Kidney epithelial cell (primary cell): ENCODE results near the gene NEK11. TPM values are rescaled to one million over a fixed set of nuclear protein-coding genes. Genes with fewer than 3 reads are reported as not detected.

Source experiments
- DNase-seq: peaks from one replicate; pipeline ENCODE4 v3.0.0-alpha.2; 2010; ENCODE audit warnings: low read depth
- H3K27me3 ChIP-seq: 2 replicates; pipeline ENCODE4 v1.6.0; 2011; ENCODE audit warnings: low read length; ENCODE audit not compliant: control insufficient read depth, insufficient read depth
- H3K36me3 ChIP-seq: 2 replicates; pipeline ENCODE4 v1.5.1; 2011; ENCODE audit warnings: low read length; ENCODE audit not compliant: control insufficient read depth, insufficient read depth
- H3K4me3 ChIP-seq: 2 replicates; pipeline ENCODE4 v1.5.1; 2011; ENCODE audit warnings: low read depth, mild to moderate bottlenecking, control low read depth, low read length
- CTCF ChIP-seq: IDR thresholded peaks from 2 replicates; pipeline ENCODE4 v1.5.1; 2011; ENCODE audit warnings: mild to moderate bottlenecking, moderate library complexity, low read length, control low read depth, inconsistent platforms; ENCODE audit not compliant: insufficient read depth, poor library complexity, severe bottlenecking
- total RNA-seq: library from RNA; depleted of rRNA; stranded (reverse); fragments of >200 nt; gene quantifications from 2 replicates; pipeline ENCODE4 v1.2.3, GENCODE V29; 2015

The NEK11 gene
- total RNA-seq, 1 donor from 2014 or later = 7.6 TPM

GRCh38 chr3:131047582-131047981, 20.9 kb downstream of the NEK11 start:
- no peak overlapping the region for H3K4me3 ChIP-seq
- DNase-seq = no peak
- no peaks in the 10 kb centered on the region for H3K36me3 ChIP-seq
- no peak for TF ChIP-seq CTCF
- H3K27me3 ChIP-seq = no peaks in the 10 kb centered on the region

- DNase-seq = no peak
- TF ChIP-seq CTCF = no peak
- H3K36me3 ChIP-seq = no peaks in the 10 kb centered on the region
These were observed 21.4 kb downstream of the NEK11 start for GRCh38 chr3:131048030-131048429.

GRCh38 chr3:131050001-131050400, 23.3 kb downstream of the NEK11 start:
- Histone ChIP-seq H3K27me3 (no peaks in the 10 kb centered on the region), H3K36me3 (no peaks in the 10 kb centered on the region), H3K4me3 (no peak overlapping the region)
- TF ChIP-seq CTCF = no peak
- DNase-seq = no peak

More at GRCh38 chr3:131048030-131048429, 21.4 kb downstream of the NEK11 start:
- H3K27me3 ChIP-seq = no peaks in the 10 kb centered on the region
- no peak overlapping the region for H3K4me3 ChIP-seq

- peak; percentile 14 for TF ChIP-seq CTCF
- DNase-seq = no peak
- Histone ChIP-seq H3K4me3 (no peak overlapping the region), H3K36me3 (no peaks in the 10 kb centered on the region), H3K27me3 (no peaks in the 10 kb centered on the region)
These were observed 26.6 kb downstream of the NEK11 start for GRCh38 chr3:131053043-131053859.

- no peaks in the 10 kb centered on the region for H3K36me3 ChIP-seq
These were observed 41.3 kb downstream of the NEK11 start for GRCh38 chr3:131067983-131068382.

More at GRCh38 chr3:131067983-131068382, 41.3 kb downstream of the NEK11 start:
- no peak for DNase-seq
- Histone ChIP-seq H3K4me3 (no peak overlapping the region), H3K27me3 (no peaks in the 10 kb centered on the region)
- no peak for TF ChIP-seq CTCF
